GM12878 (cell line): ENCODE data around the gene DPP6. TPM values are rescaled to one million over a fixed set of nuclear protein-coding genes. Genes with fewer than 3 reads are reported as not detected.

Source experiments
- ATAC-seq: fragments of 200-7000 bp; cut with Tn5 transposase; 3 replicates; pipeline ENCODE4 v1.9.1; 2020; ENCODE audit warnings: mild to moderate bottlenecking, moderate library complexity
- BruUV-seq: library from RNA; stranded (reverse); fragments of 400-500 nt; replicated peaks from 2 replicates; lab custom pipeline; 2021; lab: Mats Ljungman, UMichigan
- CTCF ChIA-PET: fragments of 300-600 bp; sonication (Branson Sonifier 250); formaldehyde crosslinking; extraction: SDS; loops from one replicate; lab custom pipeline; 2021; ENCODE audit warnings: inconsistent platforms; lab: Yijun Ruan, JAX
- POLR2A ChIA-PET: fragments of 350-600 bp; formaldehyde crosslinking; extraction: SDS; loops from one replicate; lab custom pipeline; 2021; ENCODE audit warnings: inconsistent platforms; lab: Charles Lee
- RAD21 ChIA-PET: fragments of 300-600 bp; sonication (Branson Sonifier 250); formaldehyde crosslinking; loops from one replicate; lab custom pipeline; 2023; ENCODE audit warnings: antibody characterized with exemption; ENCODE audit not compliant: unreplicated experiment; lab: Charles Lee
- SMC1A ChIA-PET: fragments of 300-600 bp; sonication (Branson Sonifier 250); formaldehyde crosslinking; loops from one replicate; lab custom pipeline; 2023; ENCODE audit not compliant: unreplicated experiment, uncharacterized antibody; lab: Charles Lee
- DNase-seq: peaks from one replicate; pipeline ENCODE4 v3.0.0-alpha.2; 2011; ENCODE audit warnings: low read depth, low spot score
- FAIRE-seq: peaks from 3 replicates; lab custom pipeline; 2011; peaks lifted over from hg19 to GRCh38; lab: Jason Lieb, UNC
- H2AFZ ChIP-seq: 2 replicates; pipeline ENCODE4 v1.6.0; 2011; ENCODE audit warnings: low read depth, low read length, control low read depth; ENCODE audit not compliant: control insufficient read depth
- H3K27ac ChIP-seq: 2 replicates; pipeline ENCODE4 v1.5.1; 2011; ENCODE audit warnings: control low read depth; ENCODE audit not compliant: control insufficient read depth, insufficient read depth
- H3K27me3 ChIP-seq, 2 experiments: replicated peaks in 1 of 2; 2 replicates each; pipeline versions ENCODE4 v1.6.0 to v1.6.1; 2011; ENCODE audit warnings: low read length in 1 of 2; ENCODE audit not compliant: control insufficient read depth in 2 of 2, insufficient read depth in 2 of 2
- H3K36me3 ChIP-seq, 2 experiments: 2 replicates each; pipeline ENCODE4 v1.5.1; 2011; ENCODE audit warnings: low read length in 1 of 2; ENCODE audit not compliant: control insufficient read depth in 2 of 2, insufficient read depth in 2 of 2
- H3K4me1 ChIP-seq: 2 replicates; pipeline ENCODE4 v1.6.1; 2011; ENCODE audit warnings: mild to moderate bottlenecking, low read length, moderate library complexity, mixed read lengths; ENCODE audit not compliant: control insufficient read depth, insufficient read depth
- H3K4me2 ChIP-seq: 2 replicates; pipeline ENCODE4 v1.6.0; 2011; ENCODE audit warnings: control low read depth; ENCODE audit not compliant: control insufficient read depth, insufficient read depth
- H3K4me3 ChIP-seq: fragments of 200-600 bp; sonication (generic); 2 replicates; pipeline ENCODE4 v1.5.1; 2016
- H3K79me2 ChIP-seq: 2 replicates; pipeline ENCODE4 v1.6.0; 2011; ENCODE audit warnings: low read length; ENCODE audit not compliant: control insufficient read depth, insufficient read depth
- H3K9ac ChIP-seq: 2 replicates; pipeline ENCODE4 v1.8.0; 2011; ENCODE audit warnings: low read length, control low read depth, mixed read lengths; ENCODE audit not compliant: control insufficient read depth, insufficient read depth
- H3K9me3 ChIP-seq: replicated peaks from 3 replicates; pipeline ENCODE4 v1.5.1; 2011; ENCODE audit warnings: mild to moderate bottlenecking, low read length; ENCODE audit not compliant: control insufficient read depth, insufficient read depth
- H4K20me1 ChIP-seq: 2 replicates; pipeline ENCODE4 v1.6.0; 2011; ENCODE audit not compliant: control insufficient read depth, insufficient read depth
- ASH2L ChIP-seq: fragments of 300-600, 200-600 bp; sonication (generic); IDR thresholded peaks from 2 replicates; pipeline ENCODE4 v1.6.1; 2017; ENCODE audit warnings: low read depth, mild to moderate bottlenecking, borderline replicate concordance
- ATF2 ChIP-seq: IDR thresholded peaks from 2 replicates; pipeline ENCODE4 v1.6.1; 2012; ENCODE audit warnings: low read length, inconsistent platforms
- CBX5 ChIP-seq: sonication (generic); IDR thresholded peaks from 2 replicates; pipeline ENCODE4 v1.6.1; 2016; ENCODE audit warnings: low read depth, moderate library complexity, mild to moderate bottlenecking, inconsistent platforms
- CREM ChIP-seq: IDR thresholded peaks from 2 replicates; pipeline ENCODE4 v1.6.1; 2014; ENCODE audit warnings: antibody characterized with exemption, low read depth
- HCFC1 ChIP-seq: fragments of 150-350 bp; IDR thresholded peaks from 2 replicates; pipeline ENCODE4 v1.6.1; 2014; ENCODE audit warnings: low read length
- HSF1 ChIP-seq: fragments of 150-350 bp; IDR thresholded peaks from 2 replicates; pipeline ENCODE4 v1.6.1; 2014; ENCODE audit warnings: mild to moderate bottlenecking, low read depth, low read length
- NFYB ChIP-seq: IDR thresholded peaks from 2 replicates; pipeline ENCODE4 v1.6.1; 2011; ENCODE audit warnings: low read depth, mild to moderate bottlenecking, low read length, improper control_type of control experiment, moderate library complexity; ENCODE audit not compliant: insufficient read depth
- POLR2AphosphoS2 ChIP-seq: IDR thresholded peaks from 2 replicates; pipeline ENCODE4 v1.6.1; 2011; ENCODE audit warnings: low read depth, mild to moderate bottlenecking, low read length, improper control_type of control experiment, moderate library complexity
- SRF ChIP-seq, 2 experiments: IDR thresholded peaks; 2 replicates each; pipeline ENCODE4 v1.6.1; 2011; ENCODE audit warnings: low read depth in 2 of 2, low read length in 2 of 2, mild to moderate bottlenecking in 1 of 2, moderate library complexity in 1 of 2
- WGBS: methylation state at CpG from one replicate; pipeline ENCODE4 v1.1.6; 2016; ENCODE audit warnings: low lambda C conversion rate; ENCODE audit not compliant: insufficient replicate concordance, insufficient coverage; ENCODE audit errors: missing lambda C conversion rate; 5-methylcytosine and 5-hydroxymethylcytosine counted together
- in situ Hi-C: fragments of 300-500 bp; cut with MboI; formaldehyde crosslinking; loops from 9 replicates; pipeline ENCODE4 v1.14.3; 2018; ENCODE audit warnings: mixed read lengths
- intact Hi-C: fragments of 100-400 bp; cut with micrococcal nuclease; formaldehyde crosslinking; loops from one replicate; pipeline ENCODE4 v1.14.2; 2022; ENCODE audit not compliant: unreplicated experiment
- polyA plus RNA-seq, 11 experiments: library from polyadenylated mRNA; depleted of rRNA in 4 of 11; unstranded in 6 of 11; stranded (reverse) in 5 of 11; fragments of >200 nt; fragmentation: Nextera tagmentation in 4 of 11; fragmentation: Illumina TruSeq in 1 of 11; extraction: Ambion mirVana in 4 of 11; extraction: Trizol in 1 of 11; gene quantifications; 1 replicate in 1 of 11; 2 replicates in 10 of 11; pipeline versions ENCODE4 v1.2.1 to v1.2.3, GENCODE V29; 2011 to 2016; ENCODE audit warnings: inconsistent platforms in 2 of 11, missing spikeins in 2 of 11, low read depth in 1 of 11
- total RNA-seq, 4 experiments: library from RNA; depleted of rRNA in 3 of 4; stranded (reverse); fragments of >200 nt in 3 of 4; fragmentation: Illumina TruSeq in 1 of 4; extraction: Trizol in 1 of 4; gene quantifications; 2 replicates each; pipeline versions ENCODE4 v1.2.1 to v1.2.3, GENCODE V29; 2013 to 2021
- TF ChIP-seq, protein P1 (sequence below): fragments of 450-650 bp; IDR thresholded peaks from 2 replicates; pipeline ENCODE4 v1.6.1; 2016; ENCODE audit warnings: mild to moderate bottlenecking

Gene DPP6
- total and polyA plus RNA-seq, 10 of the 15 experiments (the other 5 are each of a cell fraction or from before 2014, with no cell fraction given), result not detected

- ChIA-PET POLR2A (no interaction called here), RAD21 (no interaction called here), SMC1A (no interaction called here), CTCF (interaction anchor here (1.6 to 8.1 kb wide), 2 partner anchors 9 to 20 kb away, joined by 3 to 61 read pairs; no protein-coding TSS in a partner anchor)
- H4K20me1 ChIP-seq, result no peaks in the 10 kb centered on the region
- FAIRE-seq, result no peak
- H2AFZ ChIP-seq, result no peak overlapping the region
- H3K9me3 ChIP-seq, result 0 out of 3 replicates have a peak, but pooled peaks cover 1% of the 10 kb centered on the region
- no TSS peak for BruUV-seq
- no peaks in the 10 kb centered on the region; a peak in 1 of 4 replicates for H3K27me3 ChIP-seq
- no peak for ATAC-seq
- no peaks in the 10 kb centered on the region for H3K4me1 ChIP-seq
- intact Hi-C loops, result no loop called here
- H3K4me2 ChIP-seq, result no peak overlapping the region
- no peaks in the 10 kb centered on the region for H3K36me3 ChIP-seq
- no peak overlapping the region for H3K4me3 ChIP-seq
- no peak overlapping the region for H3K9ac ChIP-seq
- H3K79me2 ChIP-seq, result no peaks in the 10 kb centered on the region
- in situ Hi-C loops, result no loop called here
- DNase-seq, result no peak
- no peak overlapping the region for H3K27ac ChIP-seq
- TF ChIP-seq, protein P1, sequence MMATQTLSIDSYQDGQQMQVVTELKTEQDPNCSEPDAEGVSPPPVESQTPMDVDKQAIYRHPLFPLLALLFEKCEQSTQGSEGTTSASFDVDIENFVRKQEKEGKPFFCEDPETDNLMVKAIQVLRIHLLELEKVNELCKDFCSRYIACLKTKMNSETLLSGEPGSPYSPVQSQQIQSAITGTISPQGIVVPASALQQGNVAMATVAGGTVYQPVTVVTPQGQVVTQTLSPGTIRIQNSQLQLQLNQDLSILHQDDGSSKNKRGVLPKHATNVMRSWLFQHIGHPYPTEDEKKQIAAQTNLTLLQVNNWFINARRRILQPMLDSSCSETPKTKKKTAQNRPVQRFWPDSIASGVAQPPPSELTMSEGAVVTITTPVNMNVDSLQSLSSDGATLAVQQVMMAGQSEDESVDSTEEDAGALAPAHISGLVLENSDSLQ, result no peak
- TF ChIP-seq ATF2 (no peak), CREM (no peak), POLR2AphosphoS2 (no peak), SRF (IDR thresholded peaks at IDR 0.05; ENCODE audit: low read depth in 2 of 2, low read length in 2 of 2) (no peak), HCFC1 (no peak), ASH2L (no peak), CBX5 (no peak), HSF1 (no peak), NFYB (no peak)
- 57% methylated on average over 6 of the region's 6 CpGs for WGBS
These were observed 866.1 kb downstream of the DPP6 start for GRCh38 chr7:154918266-154918665.
